Measurements from ENCODE around the gene KIF27.
"Not testable (repeated sequence)": the region's sequence is repeated elsewhere in the genome, so short reads cannot be mapped to it uniquely, and the experiment has no call there.

Gene KIF27

DNA sequence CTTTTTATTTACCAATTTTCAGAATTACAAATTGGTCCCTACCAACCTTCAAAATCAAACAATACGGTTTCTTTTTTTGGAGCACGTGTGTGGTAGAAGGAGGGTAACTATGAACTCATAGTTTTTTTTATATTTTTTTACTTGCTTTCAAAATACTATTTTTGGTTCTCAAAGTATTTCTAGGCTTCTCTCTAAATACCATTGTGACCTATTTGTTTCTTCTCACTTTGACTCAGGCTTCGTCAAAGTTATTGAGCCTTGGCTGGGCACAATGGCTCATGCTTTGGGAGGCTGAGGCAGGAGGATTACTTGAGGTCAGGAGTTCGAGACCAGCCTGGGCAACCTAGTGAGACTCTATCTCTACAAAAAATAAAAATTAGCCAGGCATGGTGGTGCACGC is 11.6 kb upstream of the KIF27 start:
- no peak for DNase-seq

GRCh38 chr9:83932011-83932410 is 10.8 kb upstream of the KIF27 start:
- no peak for DNase-seq

- no peak for DNase-seq
These were observed 9.6 kb upstream of the KIF27 start for GRCh38 chr9:83930881-83931280.

DNA sequence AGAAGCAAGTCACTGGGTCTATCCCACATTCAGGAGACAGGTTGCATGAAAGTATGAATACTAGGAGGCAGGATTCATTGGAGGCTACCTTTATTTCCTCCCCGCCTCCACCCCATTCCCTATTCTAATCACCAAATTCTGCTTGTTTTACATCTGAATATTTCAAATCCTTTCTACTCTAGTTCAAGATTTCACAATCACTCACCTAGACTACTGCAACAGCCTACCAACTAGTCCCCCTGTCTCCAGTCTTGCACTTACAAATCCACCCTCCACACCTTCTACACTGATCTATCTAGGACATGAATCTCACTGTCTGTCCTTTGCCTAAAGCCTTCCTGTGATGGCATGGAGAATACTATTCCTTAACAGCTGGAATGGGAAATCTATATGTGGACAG is 6.4 kb upstream of the KIF27 start:
- DNase-seq = no peak

DNA sequence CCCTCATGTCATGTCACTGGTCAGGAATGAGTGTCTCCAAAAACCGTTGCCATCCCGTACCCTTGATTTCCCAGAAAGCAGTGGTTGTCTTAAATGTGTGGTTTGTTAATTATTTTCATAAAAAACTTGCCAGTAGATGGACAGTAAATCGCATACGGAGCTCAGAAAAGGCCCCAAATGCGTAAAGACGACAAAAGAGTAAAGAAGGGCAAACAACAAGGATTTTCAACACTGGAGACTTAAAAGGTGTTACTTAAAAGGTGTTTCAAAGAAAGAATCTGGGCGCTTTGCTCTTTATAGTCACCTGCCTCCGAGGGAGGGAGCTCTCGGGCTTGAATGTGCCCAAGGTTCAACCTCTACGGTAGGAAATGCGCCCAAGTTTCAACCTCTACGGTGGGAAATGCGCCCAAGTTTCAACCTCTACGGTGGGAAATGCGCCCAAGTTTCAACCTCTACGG is 734 bp downstream of the KIF27 start:
- DNase-seq = peak; percentile 68

DNA sequence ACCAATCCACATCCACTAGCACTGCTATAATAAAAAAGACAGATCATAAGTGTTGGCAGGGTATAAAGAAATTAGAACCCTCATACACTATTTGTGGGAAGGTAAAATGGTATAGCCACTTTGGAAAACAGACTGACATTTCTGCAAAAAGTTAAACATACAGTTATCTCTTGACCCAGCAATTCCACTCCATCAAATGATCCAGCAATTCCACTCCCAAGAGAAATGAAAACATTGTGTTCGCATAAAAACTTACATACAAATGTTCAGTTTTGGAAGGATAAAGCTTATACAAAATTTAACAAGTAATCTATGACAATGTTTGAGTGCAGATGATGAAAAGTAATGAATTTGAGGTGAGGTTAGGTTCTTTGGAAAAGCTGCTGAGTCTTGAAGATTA is 2.1 kb downstream of the KIF27 start:
- DNase-seq = no peak

- DNase-seq = peak; percentile 17
These were observed 9.0 kb downstream of the KIF27 start for GRCh38 chr9:83912194-83912593.

DNA sequence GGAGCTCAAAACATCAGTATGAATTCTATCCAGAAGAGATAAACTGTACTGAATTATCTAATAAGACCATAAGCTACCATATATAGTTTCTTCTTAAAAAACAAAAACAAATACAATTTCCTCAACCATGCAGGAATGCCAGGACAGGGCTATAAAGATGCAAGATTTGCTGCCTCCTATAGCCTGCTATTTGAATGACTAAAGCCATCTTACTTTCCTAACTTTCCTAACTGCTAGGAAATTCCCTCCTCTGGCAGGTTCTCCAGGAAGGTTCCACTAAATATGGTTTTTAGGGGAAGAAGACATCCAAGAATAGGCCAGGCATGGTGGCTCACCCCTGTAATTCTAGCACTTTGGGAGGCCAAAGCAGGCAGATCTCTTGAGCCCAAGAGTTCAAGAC is 15.1 kb downstream of the KIF27 start:
- no peak for DNase-seq

DNA sequence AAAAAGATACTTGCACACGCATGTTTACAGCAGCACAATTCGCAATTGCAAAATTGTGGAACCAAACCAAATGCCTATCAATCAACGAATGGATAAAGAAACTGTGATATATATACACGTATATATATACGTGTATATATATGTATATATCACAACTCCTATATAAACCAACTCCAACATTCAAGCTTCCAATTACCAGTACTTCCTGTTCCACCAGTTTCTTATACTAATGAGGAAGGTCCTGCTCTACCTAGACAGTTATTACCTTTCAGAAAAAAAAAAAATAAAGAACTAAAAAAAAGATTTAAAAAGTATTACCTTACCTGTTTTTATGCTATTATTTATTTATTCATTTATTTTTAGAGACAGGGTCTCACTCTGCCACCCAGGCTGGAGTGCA is 20.6 kb downstream of the KIF27 start:
- DNase-seq = not testable (repeated sequence)

GRCh38 chr9:83894301-83894700 is 26.9 kb downstream of the KIF27 start:
- DNase-seq = not testable (repeated sequence)

DNA sequence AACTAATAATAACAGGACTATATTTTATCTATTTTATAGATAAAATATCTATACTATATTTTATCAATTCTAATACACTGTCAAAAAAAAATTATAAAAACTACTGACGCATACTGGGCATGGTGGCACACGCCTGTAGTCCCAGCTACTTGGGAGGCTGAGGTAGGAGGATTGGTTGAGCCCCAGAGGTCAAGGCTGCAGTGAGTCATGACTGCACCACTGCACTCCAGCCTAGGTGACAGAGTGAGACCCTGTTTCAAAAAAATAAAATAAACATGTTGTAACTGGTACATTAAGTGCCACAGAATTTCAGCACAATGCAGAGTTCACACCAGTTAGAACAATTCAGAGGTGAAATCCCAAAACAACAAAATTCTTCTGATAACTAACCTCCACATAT is 34.7 kb downstream of the KIF27 start:
- DNase-seq = not testable (repeated sequence)

DNA sequence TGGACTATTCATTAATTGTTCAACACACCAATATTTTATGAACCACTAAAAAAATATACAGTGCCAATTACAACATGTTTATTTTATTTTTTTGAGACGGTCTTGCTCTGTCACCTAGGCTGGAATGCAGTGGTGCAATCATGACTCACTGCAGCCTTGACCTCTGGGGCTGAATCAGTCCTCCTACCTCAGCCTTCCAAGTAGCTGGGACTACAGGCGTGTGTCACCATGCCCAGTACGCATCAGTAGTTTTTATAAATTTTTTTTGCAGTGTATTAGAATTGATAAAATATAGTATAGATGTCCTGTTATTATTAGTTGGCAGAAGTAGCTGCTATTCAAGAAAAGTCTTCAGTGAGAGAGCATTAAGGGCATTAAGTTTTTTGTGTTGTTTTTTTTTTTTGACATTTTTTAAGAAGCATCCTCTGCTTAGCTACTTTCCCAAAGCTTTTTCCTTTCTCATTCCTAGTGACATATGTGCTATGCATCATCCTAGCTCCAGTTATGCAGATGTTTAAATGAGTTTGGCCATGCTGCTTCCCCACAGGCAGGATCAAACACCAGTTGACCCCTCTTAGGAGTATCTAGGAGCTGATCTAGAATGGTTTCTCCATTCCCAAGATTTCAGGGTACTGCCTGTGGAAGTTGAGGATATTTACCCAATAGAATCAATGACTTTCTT is 35.5 kb downstream of the KIF27 start:
- DNase-seq = not testable (repeated sequence)

- not testable (repeated sequence) for DNase-seq
These were observed 39.4 kb downstream of the KIF27 start for GRCh38 chr9:83881687-83882408.

DNA sequence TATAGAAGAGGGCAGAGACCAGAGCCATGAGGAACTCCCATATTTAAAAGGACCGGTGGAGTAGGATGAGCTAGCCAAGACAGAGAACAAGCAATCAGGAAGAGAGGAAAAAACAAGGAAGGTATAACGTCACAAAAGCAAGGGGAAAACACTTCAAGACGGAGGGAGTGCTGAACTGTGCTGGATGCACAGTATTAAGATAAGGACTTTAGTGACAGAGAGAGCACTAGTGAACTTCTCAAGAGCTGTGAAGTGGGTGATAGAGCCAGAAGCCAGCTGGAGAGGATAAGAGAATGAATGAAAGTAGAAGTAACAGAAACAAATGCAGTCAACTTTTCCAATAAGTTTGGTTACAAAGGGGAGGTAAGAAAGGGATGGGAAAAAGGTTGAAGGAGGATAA is 45.7 kb downstream of the KIF27 start:
- DNase-seq = not testable (repeated sequence)

- DNase-seq = not testable (repeated sequence)
These were observed 71.3 kb downstream of the KIF27 start for GRCh38 chr9:83849895-83850294.

DNA sequence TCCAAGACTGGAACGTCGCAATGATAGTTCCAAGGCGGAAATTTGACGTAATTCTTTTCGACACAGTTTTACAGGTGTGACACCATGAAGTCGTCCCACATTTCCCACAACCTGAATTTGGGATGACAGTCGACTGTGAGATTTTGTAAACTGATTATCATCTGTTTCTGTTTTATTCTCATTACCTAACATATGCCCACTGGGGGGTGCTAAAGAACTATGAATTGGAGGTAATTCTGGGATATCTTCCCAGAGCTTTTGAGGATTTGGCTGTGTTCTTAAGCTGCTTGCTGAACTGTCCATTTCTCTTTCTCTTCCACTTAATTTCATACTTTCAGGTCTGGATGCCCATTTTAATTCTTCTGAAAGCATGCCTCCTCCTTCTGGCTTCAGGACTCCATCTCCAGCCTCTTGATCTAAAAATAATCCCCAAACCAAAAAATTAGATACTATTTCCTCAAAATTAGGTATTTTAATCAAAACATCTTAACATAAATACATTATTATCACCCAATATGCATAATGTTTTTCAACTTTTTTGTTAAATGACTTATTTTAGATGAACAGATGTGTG is 84.1 kb downstream of the KIF27 start:
- not testable (repeated sequence) for DNase-seq

GRCh38 chr9:83830426-83831071 is 90.7 kb downstream of the KIF27 start:
- not testable (repeated sequence) for DNase-seq

- not testable (repeated sequence) for DNase-seq
These were observed 96.1 kb downstream of the KIF27 start for GRCh38 chr9:83824986-83825623.

GRCh38 chr9:83817356-83818278 is 103.6 kb downstream of the KIF27 start, which contains the start of gene GKAP1:
Gene GKAP1 (minus strand): TSS chr9:83817769. CDS start chr9:83806517, 11,252 bp downstream.
- peak; percentile 36 for DNase-seq

DNA sequence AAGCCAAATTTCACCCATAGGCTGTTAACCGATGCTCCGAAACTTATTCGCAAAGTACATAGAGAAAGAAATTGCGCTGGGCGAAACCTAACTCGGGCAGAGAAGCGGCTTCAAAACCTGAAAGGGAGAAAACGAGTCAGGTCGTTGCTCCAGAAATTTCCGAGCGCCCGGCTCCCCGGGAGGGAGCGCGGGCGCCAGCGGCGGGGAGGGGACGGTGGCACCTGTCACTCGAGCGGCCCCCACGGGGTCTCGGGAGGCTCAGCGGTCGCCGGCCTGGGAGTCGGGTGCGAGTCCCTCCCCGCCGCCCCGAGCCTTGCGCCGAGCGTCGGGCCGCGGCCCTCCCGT is 104.2 kb downstream of the KIF27 start:
- DNase-seq = not testable (repeated sequence)

- not testable (repeated sequence) for DNase-seq
These were observed 106.1 kb downstream of the KIF27 start for GRCh38 chr9:83815120-83815519.

- DNase-seq = not testable (repeated sequence)
These were observed 112.0 kb downstream of the KIF27 start for GRCh38 chr9:83809213-83809612.
